Peyer's patch (tissue), 4 donors: ENCODE results near the gene TRIO.

Source experiments
- POLR2A ChIP-seq, 2 donors: fragments of 450-650 bp; IDR thresholded peaks; one replicate each; pipeline ENCODE4 v1.5.1; 2017; ENCODE audit warnings: antibody characterized with exemption in 2 of 2, mild to moderate bottlenecking in 2 of 2, moderate library complexity in 2 of 2
- TF ChIP-seq, protein P1 (sequence below), 6 experiments: fragments of 450-650 bp in 4 of 6; fragments of 200-600 bp in 2 of 6; sonication (generic) in 1 of 6; IDR thresholded peaks; one replicate each; pipeline ENCODE4 v1.5.1; 2017 to 2019; ENCODE audit warnings: antibody characterized with exemption in 6 of 6, mild to moderate bottlenecking in 3 of 6, moderate library complexity in 1 of 6

DNA sequence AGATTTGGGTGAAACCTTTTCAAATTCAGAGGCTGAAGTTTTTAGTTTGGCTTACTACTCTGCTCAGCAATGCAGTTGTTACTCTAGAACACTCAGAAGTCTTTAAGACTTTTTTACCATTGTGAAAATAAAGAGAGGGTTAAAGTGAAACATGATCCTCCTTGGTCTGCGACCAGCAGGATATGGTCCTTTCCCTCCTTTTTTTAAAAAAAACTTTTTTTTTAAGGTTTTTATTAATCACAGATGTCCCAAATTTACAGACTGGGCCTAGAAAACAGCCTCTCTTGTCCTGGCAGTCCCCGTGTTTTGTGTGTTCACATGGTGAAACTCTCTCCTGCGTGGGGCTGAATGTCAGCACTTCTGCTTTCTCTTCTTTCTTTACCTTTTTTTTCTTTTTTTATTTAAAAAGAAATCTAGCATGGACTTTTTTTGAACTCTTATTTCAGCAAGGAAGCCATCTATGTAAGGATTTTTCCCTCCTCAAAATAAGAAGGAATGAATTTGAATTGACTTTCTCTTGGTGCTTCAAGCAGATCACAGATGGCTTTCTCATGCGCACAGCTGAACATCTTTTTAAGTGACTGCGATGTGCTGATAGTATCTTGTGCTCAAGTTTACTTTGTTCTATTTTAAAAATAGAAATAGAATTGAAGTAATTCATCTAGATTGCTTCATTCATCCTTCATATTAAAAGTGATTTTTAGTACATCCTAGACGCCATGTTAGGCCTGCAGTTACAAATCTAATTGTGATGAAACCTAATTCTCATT is 309.7 kb downstream of the TRIO start:
- no peak for TF ChIP-seq POLR2A (IDR thresholded peaks at IDR 0.05)
- TF ChIP-seq, protein P1, sequence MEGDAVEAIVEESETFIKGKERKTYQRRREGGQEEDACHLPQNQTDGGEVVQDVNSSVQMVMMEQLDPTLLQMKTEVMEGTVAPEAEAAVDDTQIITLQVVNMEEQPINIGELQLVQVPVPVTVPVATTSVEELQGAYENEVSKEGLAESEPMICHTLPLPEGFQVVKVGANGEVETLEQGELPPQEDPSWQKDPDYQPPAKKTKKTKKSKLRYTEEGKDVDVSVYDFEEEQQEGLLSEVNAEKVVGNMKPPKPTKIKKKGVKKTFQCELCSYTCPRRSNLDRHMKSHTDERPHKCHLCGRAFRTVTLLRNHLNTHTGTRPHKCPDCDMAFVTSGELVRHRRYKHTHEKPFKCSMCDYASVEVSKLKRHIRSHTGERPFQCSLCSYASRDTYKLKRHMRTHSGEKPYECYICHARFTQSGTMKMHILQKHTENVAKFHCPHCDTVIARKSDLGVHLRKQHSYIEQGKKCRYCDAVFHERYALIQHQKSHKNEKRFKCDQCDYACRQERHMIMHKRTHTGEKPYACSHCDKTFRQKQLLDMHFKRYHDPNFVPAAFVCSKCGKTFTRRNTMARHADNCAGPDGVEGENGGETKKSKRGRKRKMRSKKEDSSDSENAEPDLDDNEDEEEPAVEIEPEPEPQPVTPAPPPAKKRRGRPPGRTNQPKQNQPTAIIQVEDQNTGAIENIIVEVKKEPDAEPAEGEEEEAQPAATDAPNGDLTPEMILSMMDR (IDR thresholded peaks at IDR 0.05): no peak
